Heart left ventricle (tissue), 16 donors: ENCODE data around the gene CFAP157. TPM values are rescaled to one million over a fixed set of nuclear protein-coding genes. Genes with fewer than 3 reads are reported as not detected.
A peak's percentile ranks its signal among the peaks of the same experiment; 100 is the strongest.

Experiments
- ATAC-seq, 4 donors: fragments of 200-7000 bp; cut with Tn5 transposase; one replicate each; pipeline ENCODE4 v1.9.1; 2020 to 2022; ENCODE audit warnings: moderate library complexity in 4 of 4, mild to moderate bottlenecking in 3 of 4, moderate number of reproducible peaks in 1 of 4
- DNase-seq, 5 donors: peaks; one replicate each; pipeline ENCODE4 v3.0.0-alpha.2; 2020
- H3K27ac ChIP-seq, 12 donors: fragments of 200-600 bp; sonication (generic) in 4 of 12; one replicate each; pipeline versions ENCODE4 v1.5.0 to v1.8.0; 2016 to 2022; ENCODE audit warnings: mild to moderate bottlenecking in 2 of 12
- H3K27me3 ChIP-seq, 9 donors: fragments of 200-600 bp; sonication (generic) in 2 of 9; one replicate each; pipeline versions ENCODE4 v1.5.1 to v1.8.0; 2016 to 2022; ENCODE audit warnings: mild to moderate bottlenecking in 3 of 9
- H3K36me3 ChIP-seq, 9 donors: fragments of 200-600 bp; sonication (generic) in 2 of 9; one replicate each; pipeline versions ENCODE4 v1.5.0 to v1.8.0; 2018 to 2022; ENCODE audit warnings: mild to moderate bottlenecking in 2 of 9
- H3K4me1 ChIP-seq, 12 donors: fragments of 200-600 bp; sonication (generic) in 4 of 12; one replicate each; pipeline versions ENCODE4 v1.5.0 to v1.8.0; 2016 to 2022; ENCODE audit warnings: mild to moderate bottlenecking in 3 of 12
- H3K4me3 ChIP-seq, 12 donors: fragments of 200-600 bp; sonication (generic) in 4 of 12; one replicate each; pipeline versions ENCODE4 v1.5.0 to v1.8.0; 2017 to 2022; ENCODE audit warnings: mild to moderate bottlenecking in 9 of 12, moderate library complexity in 4 of 12
- H3K9me3 ChIP-seq, 12 donors: fragments of 200-600 bp; sonication (generic) in 4 of 12; one replicate each; pipeline versions ENCODE4 v1.5.0 to v1.8.0; 2016 to 2022; ENCODE audit warnings: mild to moderate bottlenecking in 1 of 12
- CTCF ChIP-seq, 12 donors: fragments of 200-600 bp; sonication (generic) in 4 of 12; IDR thresholded peaks; one replicate each; pipeline versions ENCODE4 v1.5.0 to v1.8.0; 2018 to 2022; ENCODE audit warnings: antibody characterized with exemption in 12 of 12, mild to moderate bottlenecking in 5 of 12
- POLR2A ChIP-seq, 2 donors: fragments of 450-650 bp; IDR thresholded peaks; one replicate each; pipeline ENCODE4 v1.6.1; 2017; ENCODE audit warnings: antibody characterized with exemption in 2 of 2, mild to moderate bottlenecking in 2 of 2, moderate library complexity in 2 of 2
- whole genome bisulfite sequencing, 4 donors: extraction: QIAGEN DNeasy Blood & Tissue Kit in 2 of 4; methylation state at CpG; one replicate each; pipeline versions ENCODE4 v1.1.5 to v1.1.7; 2013 to 2018; 5-methylcytosine and 5-hydroxymethylcytosine counted together
- intact Hi-C, 10 donors: fragments of 100-400 bp; cut with DNase I; formaldehyde crosslinking; loops; one replicate each; pipeline versions ENCODE4 v1.11.1 to v1.14.2; 2022
- polyA plus RNA-seq, 2 donors: library from polyadenylated mRNA; stranded (reverse); fragments of 200-250 nt; gene quantifications; one replicate each; pipeline ENCODE4 v1.2.3, GENCODE V29; 2013
- total RNA-seq, 9 donors: library from RNA; depleted of rRNA in 2 of 9; stranded (reverse); fragments of >200 nt in 2 of 9; fragmentation: NEBNext Ultra II Directional in 3 of 9; extraction: Animal tissue kit (Norgen Biotek cat#: 25700) in 3 of 9; gene quantifications; one replicate each; pipeline versions ENCODE4 v1.1.0 to v1.2.4, GENCODE V29; 2016 to 2023
- donor health status: ischemic (EF 13 %, LVEDD 7.1; RV severe dilation, severe dysfunction).
- donor health status: healthy with polysubstance abuse.
- donor health status: DM: no; HTN: yes; CAD: no.
- donor health status: DM: no; HTN: no; CAD: no.
- donor health status: ischemic (EF 25% LVEDD 6.9; RV normal size, moderate dysfunction).
- donor health status: ischemic (EF 25% LVEDD 5.7; RV mildly dilated, moderate dysfunction).
- donor health status: healthy.
- donor health status: DM: yes; HTN: yes; CAD: no.
- donor health status: ischemic (EF 35%, LVEDD 5.7; RV mildly dilated, moderate dysfunction).
- donor health status: nonischemic (EF 11% LVEDD 7.7; RV severe dilation, severe dysfunction).
- donor health status: DM: yes; HTN: yes; CAD: no.
- donor health status: PGD.
- donor health status: ischemic (EF 29% LVEDD 5.4; RV normal size, mild dysfunction).
- donor health status: nonischemic (EF 23%, LVEDD 6.1; RV moderate dilation, normal function).

The CFAP157 gene
- total and polyA plus RNA-seq, 11 donors = 0.08 to 0.87 (median 0.11) TPM; not detected in 7

- ATAC-seq = no peak
- no peaks in the 10 kb centered on the region for H3K27me3 ChIP-seq
These were observed 25.1 kb downstream of the CFAP157 start for GRCh38 chr9:127731938-127732337.

GRCh38 chr9:127732444-127732843 is 25.7 kb downstream of the CFAP157 start:
- peaks cover 0 to 23% (median 17%) of the 10 kb centered on the region in 9 donors for H3K36me3 ChIP-seq
- 92 to 96% (median 95%) methylated on average over 19 to 21 of the region's 21 CpGs for WGBS, 4 donors
- intact Hi-C loops = loop anchor here in 9 of 10 donors (2.0 to 10.0 kb wide), 8 partner anchors 65 to 230 kb away; no protein-coding TSS in a partner anchor

More at GRCh38 chr9:127731938-127732337, 25.1 kb downstream of the CFAP157 start:
- Histone ChIP-seq H3K9me3 (no peaks in the 10 kb centered on the region), H3K36me3 (peaks cover 0 to 23% (median 17%) of the 10 kb centered on the region in 9 donors), H3K4me3 (no peak overlapping the region), H3K27ac (no peak overlapping the region), H3K4me1 (peaks cover 0 to 24% (median 13%) of the 10 kb centered on the region in 12 donors)
- TF ChIP-seq CTCF (IDR thresholded peaks at IDR 0.05) = no peak
- no peak for TF ChIP-seq POLR2A (IDR thresholded peaks at IDR 0.05)
- intact Hi-C loops = loop anchor here in 9 of 10 donors (2.0 to 10.0 kb wide), 8 partner anchors 65 to 230 kb away; no protein-coding TSS in a partner anchor
- WGBS, 4 donors = 72 to 85% (median 77%) methylated on average over 10 to 16 of the region's 16 CpGs
- no peak for DNase-seq

GRCh38 chr9:127733614-127734013 is 26.8 kb downstream of the CFAP157 start:
- ATAC-seq = no peak
- no peak for DNase-seq
- 79 to 84% (median 82%) methylated on average over 2 of the region's 2 CpGs for WGBS, 4 donors
- Histone ChIP-seq H3K36me3 (peaks cover 0 to 33% (median 25%) of the 10 kb centered on the region in 9 donors), H3K27ac (peak overlapping the region in 1 of 12 donors; percentile 15), H3K27me3 (no peaks in the 10 kb centered on the region), H3K4me1 (peaks cover 0 to 24% (median 13%) of the 10 kb centered on the region in 12 donors), H3K9me3 (no peaks in the 10 kb centered on the region), H3K4me3 (peak overlapping the region in 1 of 12 donors; percentile 82)
- intact Hi-C loops = loop anchor here (1.0 to 10.0 kb wide), 17 partner anchors 51 to 231 kb away; partner anchors contain the start of gene ST6GALNAC4 (in 1 of the 10)
- TF ChIP-seq POLR2A (IDR thresholded peaks at IDR 0.05) = no peak
- TF ChIP-seq CTCF (IDR thresholded peaks at IDR 0.05) = no peak

More at GRCh38 chr9:127732444-127732843, 25.7 kb downstream of the CFAP157 start:
- no peak overlapping the region for H3K27ac ChIP-seq
- no peak for TF ChIP-seq CTCF (IDR thresholded peaks at IDR 0.05)
- TF ChIP-seq POLR2A (IDR thresholded peaks at IDR 0.05) = no peak
- DNase-seq = no peak
- no peak overlapping the region for H3K4me3 ChIP-seq
- no peaks in the 10 kb centered on the region for H3K9me3 ChIP-seq
- no peaks in the 10 kb centered on the region for H3K27me3 ChIP-seq
- ATAC-seq = no peak
- H3K4me1 ChIP-seq = peaks cover 0 to 24% (median 13%) of the 10 kb centered on the region in 12 donors

GRCh38 chr9:127734247-127734746 is 27.5 kb downstream of the CFAP157 start:
- Histone ChIP-seq H3K4me3 (peak overlapping the region; percentile 40 to 85 (median 74)), H3K4me1 (peaks cover 0 to 24% (median 13%) of the 10 kb centered on the region in 12 donors), H3K27ac (peak overlapping the region; percentile 89 to 99 (median 94)), H3K27me3 (no peaks in the 10 kb centered on the region), H3K36me3 (peaks cover 0 to 39% (median 32%) of the 10 kb centered on the region in 9 donors), H3K9me3 (no peaks in the 10 kb centered on the region)
- ATAC-seq = peak in 1 of 4 donors; percentile 2
- DNase-seq = no peak
- peak in 1 of 12 donors; percentile 95 for TF ChIP-seq CTCF (IDR thresholded peaks at IDR 0.05)
- no peak for TF ChIP-seq POLR2A (IDR thresholded peaks at IDR 0.05)
- WGBS, 4 donors = 48 to 64% (median 58%) methylated on average over 18 to 22 of the region's 22 CpGs
- intact Hi-C loops = loop anchor here (1.0 to 10.0 kb wide), 17 partner anchors 51 to 232 kb away; partner anchors contain the start of gene ST6GALNAC4 (in 1 of the 10)
